Measurements from ENCODE around the gene DNM1.

DNA sequence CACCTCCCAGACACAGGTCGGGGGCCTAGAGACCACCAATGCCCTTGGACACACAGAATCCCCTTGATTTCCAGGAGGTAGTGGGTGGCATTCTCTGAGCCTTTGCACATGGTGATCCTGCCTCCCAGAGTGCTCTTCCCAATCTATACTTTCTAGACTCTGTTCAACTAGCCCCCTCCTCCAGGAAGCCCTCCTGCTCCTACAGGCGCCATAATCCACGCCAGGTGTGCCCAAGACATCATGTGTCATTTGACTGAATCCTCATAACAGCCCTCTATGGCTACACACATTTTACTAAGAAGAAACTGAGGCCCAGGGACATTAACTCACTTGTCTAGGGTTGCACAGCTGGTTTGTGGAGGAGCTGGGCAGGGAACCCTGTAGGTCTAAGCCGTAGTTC, 36.0 kb upstream of the DNM1 start:
- TF ChIP-seq EP300 (IDR thresholded peaks at IDR 0.05) (no peak), POLR2A (IDR thresholded peaks at IDR 0.05) (no peak)
